Kidney epithelial cell (primary cell): ENCODE results near the gene MRPS7. TPM values are rescaled to one million over a fixed set of nuclear protein-coding genes. Genes with fewer than 3 reads are reported as not detected.

ENCODE experiments used
- DNase-seq: peaks from one replicate; pipeline ENCODE4 v3.0.0-alpha.2; 2010; ENCODE audit warnings: low read depth
- H3K27me3 ChIP-seq: 2 replicates; pipeline ENCODE4 v1.6.0; 2011; ENCODE audit warnings: low read length; ENCODE audit not compliant: control insufficient read depth, insufficient read depth
- H3K36me3 ChIP-seq: 2 replicates; pipeline ENCODE4 v1.5.1; 2011; ENCODE audit warnings: low read length; ENCODE audit not compliant: control insufficient read depth, insufficient read depth
- H3K4me3 ChIP-seq: 2 replicates; pipeline ENCODE4 v1.5.1; 2011; ENCODE audit warnings: low read depth, mild to moderate bottlenecking, control low read depth, low read length
- CTCF ChIP-seq: IDR thresholded peaks from 2 replicates; pipeline ENCODE4 v1.5.1; 2011; ENCODE audit warnings: mild to moderate bottlenecking, moderate library complexity, low read length, control low read depth, inconsistent platforms; ENCODE audit not compliant: insufficient read depth, poor library complexity, severe bottlenecking
- total RNA-seq: library from RNA; depleted of rRNA; stranded (reverse); fragments of >200 nt; gene quantifications from 2 replicates; pipeline ENCODE4 v1.2.3, GENCODE V29; 2015

The MRPS7 gene
- total RNA-seq, 1 donor from 2014 or later, result 57.8 TPM

- TF ChIP-seq CTCF, result no peak
- DNase-seq, result no peak
- H3K4me3 ChIP-seq, result no peak overlapping the region
- H3K27me3 ChIP-seq, result no peaks in the 10 kb centered on the region
- H3K36me3 ChIP-seq, result peaks cover 3% of the 10 kb centered on the region
Observed at GRCh38 chr17:75241143-75241430, 20.6 kb upstream of the MRPS7 start.

GRCh38 chr17:75241502-75241901 is 20.2 kb upstream of the MRPS7 start:
- TF ChIP-seq CTCF, result no peak
- Histone ChIP-seq H3K27me3 (no peaks in the 10 kb centered on the region), H3K4me3 (no peak overlapping the region), H3K36me3 (peaks cover 6% of the 10 kb centered on the region)
- no peak for DNase-seq

GRCh38 chr17:75241996-75242460 is 19.7 kb upstream of the MRPS7 start:
- peaks cover 7% of the 10 kb centered on the region for H3K36me3 ChIP-seq
- H3K4me3 ChIP-seq, result no peak overlapping the region
- no peaks in the 10 kb centered on the region for H3K27me3 ChIP-seq
- DNase-seq, result no peak
- TF ChIP-seq CTCF, result no peak

GRCh38 chr17:75242461-75243042 is 19.1 kb upstream of the MRPS7 start:
- no peak for DNase-seq
- peaks cover 7% of the 10 kb centered on the region for H3K36me3 ChIP-seq
- no peak overlapping the region for H3K4me3 ChIP-seq
- no peaks in the 10 kb centered on the region for H3K27me3 ChIP-seq
- no peak for TF ChIP-seq CTCF

- DNase-seq, result no peak
- H3K4me3 ChIP-seq, result no peak overlapping the region
- no peak for TF ChIP-seq CTCF
- H3K36me3 ChIP-seq, result peaks cover 6% of the 10 kb centered on the region
- no peaks in the 10 kb centered on the region for H3K27me3 ChIP-seq
Observed at GRCh38 chr17:75244133-75244866, 17.4 kb upstream of the MRPS7 start.

- peaks cover 6% of the 10 kb centered on the region for H3K36me3 ChIP-seq
- H3K4me3 ChIP-seq, result no peak overlapping the region
- no peaks in the 10 kb centered on the region for H3K27me3 ChIP-seq
- TF ChIP-seq CTCF, result no peak
- no peak for DNase-seq
Observed at GRCh38 chr17:75245011-75245410, 16.7 kb upstream of the MRPS7 start.
